Fibroblast of pulmonary artery (primary cell): ENCODE data around the gene RIIAD1.
A peak's percentile ranks its signal among the peaks of the same experiment; 100 is the strongest.
"Not testable (repeated sequence)": the region's sequence is repeated elsewhere in the genome, so short reads cannot be mapped to it uniquely, and the experiment has no call there.

Source experiments
- DNase-seq: peaks from one replicate; pipeline ENCODE4 v3.0.0-alpha.2; 2010; ENCODE audit warnings: low read depth
- H3K4me3 ChIP-seq: replicated peaks from 2 replicates; pipeline ENCODE4 v1.5.1; 2011; ENCODE audit warnings: low read depth, mild to moderate bottlenecking, control low read depth, low read length, moderate library complexity
- TF ChIP-seq, protein P1 (sequence below): IDR thresholded peaks from 2 replicates; pipeline ENCODE4 v1.5.1; 2011; ENCODE audit warnings: mild to moderate bottlenecking, control low read depth, low read length, inconsistent platforms; ENCODE audit errors: missing control alignments

Gene RIIAD1

DNA sequence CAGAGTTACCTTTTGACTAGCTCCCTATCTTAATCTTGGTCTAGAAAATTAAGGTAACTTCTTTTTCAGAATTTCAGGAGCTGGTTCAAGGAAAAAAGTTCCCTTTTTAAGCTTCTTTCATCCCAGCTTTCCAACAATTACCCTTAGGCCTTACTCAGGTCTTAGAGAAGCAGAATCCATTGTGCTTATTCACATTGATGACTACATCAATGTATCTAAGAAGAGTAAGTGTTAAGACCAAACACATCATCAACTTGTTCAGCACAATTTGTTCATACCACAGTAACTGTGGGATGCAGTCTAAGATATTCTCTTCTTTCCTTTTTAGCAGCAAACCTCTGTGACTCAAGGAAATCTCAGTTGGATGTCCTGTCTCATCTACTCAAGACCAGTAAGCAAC is 37.9 kb downstream of the RIIAD1 start:
- TF ChIP-seq, protein P1, sequence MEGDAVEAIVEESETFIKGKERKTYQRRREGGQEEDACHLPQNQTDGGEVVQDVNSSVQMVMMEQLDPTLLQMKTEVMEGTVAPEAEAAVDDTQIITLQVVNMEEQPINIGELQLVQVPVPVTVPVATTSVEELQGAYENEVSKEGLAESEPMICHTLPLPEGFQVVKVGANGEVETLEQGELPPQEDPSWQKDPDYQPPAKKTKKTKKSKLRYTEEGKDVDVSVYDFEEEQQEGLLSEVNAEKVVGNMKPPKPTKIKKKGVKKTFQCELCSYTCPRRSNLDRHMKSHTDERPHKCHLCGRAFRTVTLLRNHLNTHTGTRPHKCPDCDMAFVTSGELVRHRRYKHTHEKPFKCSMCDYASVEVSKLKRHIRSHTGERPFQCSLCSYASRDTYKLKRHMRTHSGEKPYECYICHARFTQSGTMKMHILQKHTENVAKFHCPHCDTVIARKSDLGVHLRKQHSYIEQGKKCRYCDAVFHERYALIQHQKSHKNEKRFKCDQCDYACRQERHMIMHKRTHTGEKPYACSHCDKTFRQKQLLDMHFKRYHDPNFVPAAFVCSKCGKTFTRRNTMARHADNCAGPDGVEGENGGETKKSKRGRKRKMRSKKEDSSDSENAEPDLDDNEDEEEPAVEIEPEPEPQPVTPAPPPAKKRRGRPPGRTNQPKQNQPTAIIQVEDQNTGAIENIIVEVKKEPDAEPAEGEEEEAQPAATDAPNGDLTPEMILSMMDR: no peak
- DNase-seq: no peak
- H3K4me3 ChIP-seq: no peak overlapping the region

DNA sequence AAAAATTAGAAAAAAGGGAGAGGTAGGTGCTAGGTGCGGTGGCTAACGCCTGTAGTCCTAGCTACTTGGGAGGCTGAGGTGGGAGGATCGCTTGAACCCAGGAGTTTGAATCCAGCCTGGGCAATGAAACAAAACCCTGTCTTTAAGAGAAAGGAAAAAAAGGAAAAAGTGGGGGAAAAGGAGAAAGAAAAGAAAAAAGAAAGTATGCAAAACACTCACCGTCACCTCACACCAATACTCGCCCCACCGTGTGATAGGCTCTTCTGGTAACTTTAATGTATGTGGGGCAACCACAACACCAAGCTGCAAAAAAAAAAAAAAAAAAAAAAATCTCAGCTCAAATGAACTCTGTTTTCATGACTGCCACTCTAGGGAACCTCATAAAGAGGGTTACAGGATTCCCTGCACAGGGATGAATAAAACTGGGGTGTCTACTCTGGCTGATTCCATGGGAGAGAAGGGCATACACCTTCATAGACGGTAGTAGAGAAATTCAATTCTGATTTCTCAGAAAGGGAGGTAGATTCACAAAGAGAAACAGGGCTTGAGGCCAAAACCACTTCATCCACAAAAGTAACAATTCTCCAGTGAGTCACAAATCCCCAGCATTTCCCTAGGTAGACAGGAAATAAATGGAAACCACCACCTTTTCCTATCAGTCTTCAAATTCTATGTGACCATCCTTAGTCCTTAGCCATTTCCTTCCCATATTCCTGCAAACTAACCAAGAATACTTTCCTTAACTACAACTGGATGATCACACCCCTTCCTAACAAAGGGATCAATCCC is 39.5 kb downstream of the RIIAD1 start:
- no peak for DNase-seq
- TF ChIP-seq, protein P1: no peak
- no peak overlapping the region for H3K4me3 ChIP-seq

DNA sequence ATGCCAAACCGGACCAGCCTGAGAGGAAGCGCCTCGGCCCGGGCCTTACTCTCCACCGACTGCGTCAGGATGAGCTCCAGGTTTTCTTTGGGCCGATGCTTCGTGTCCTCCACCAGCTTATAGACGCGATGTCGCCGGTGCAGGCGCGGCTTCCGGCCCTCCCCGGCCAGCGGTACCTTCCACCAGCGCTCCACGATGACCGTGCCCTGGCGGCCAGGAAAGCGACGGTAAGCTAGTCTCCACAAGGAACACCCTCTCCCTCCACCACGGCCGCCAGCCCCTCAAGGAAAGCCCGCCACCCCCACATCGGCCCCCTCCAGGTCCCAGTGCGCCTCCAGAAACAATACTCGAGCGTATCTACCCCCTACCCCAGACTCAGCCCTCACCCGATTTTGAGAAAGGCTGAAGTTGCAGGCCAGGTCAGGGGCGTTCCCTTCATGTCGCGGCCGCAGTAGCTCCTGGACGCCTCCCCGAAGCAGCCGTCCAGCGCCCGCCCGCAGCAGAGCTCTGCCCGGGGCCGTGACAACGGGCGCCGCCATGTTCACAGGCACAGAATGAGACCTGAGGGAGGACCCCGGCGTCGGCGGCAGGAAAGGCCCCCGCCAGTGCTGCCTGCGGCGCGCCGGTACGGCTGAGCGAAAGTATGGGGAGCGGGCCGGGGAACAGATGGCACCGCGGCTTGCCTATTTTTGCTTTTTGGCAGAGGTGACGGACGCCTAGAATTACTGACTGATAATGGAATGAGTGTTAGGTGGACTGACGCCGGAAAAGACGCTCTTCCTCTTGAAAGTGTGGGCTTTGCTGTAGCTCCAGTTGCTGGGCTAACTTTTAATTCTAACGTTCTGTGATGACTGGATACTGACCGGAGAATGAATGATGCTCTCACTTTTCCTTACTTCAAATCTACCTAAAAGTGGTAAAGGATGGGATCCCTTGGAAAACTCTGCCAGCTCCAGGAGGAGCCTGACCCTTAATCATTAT is 41.9 kb downstream of the RIIAD1 start, which contains the start of gene MRPL9:
TSS of gene MRPL9 (minus strand) at position 556 of the 981 bp plus-strand sequence. CDS start at position 539, 17 bp downstream.
- H3K4me3 ChIP-seq: peak within 1 kb of the TSS; percentile 82
- TF ChIP-seq, protein P1: no peak
- DNase-seq: peak; percentile 77

DNA sequence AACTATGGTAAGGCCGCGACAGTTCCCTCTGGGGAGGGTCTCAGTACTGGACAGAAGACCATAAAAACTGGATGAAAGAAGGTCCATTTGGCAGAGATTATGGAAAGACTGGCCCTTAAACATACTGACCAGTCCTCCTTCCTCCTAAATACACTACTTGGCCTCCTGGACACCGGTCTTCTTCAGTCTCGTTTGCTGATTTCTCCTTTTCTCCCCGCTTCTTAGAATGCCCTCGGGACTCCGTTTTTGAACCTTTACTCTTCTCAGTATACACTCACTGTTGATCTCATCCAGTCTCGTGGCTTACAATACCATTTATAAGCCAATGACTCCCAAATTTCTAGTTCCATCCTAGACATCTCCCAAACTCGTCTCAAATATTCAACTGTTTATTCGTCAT is 42.7 kb downstream of the RIIAD1 start:
- TF ChIP-seq, protein P1: no peak
- peak overlapping the region; percentile 82 for H3K4me3 ChIP-seq
- no peak for DNase-seq

DNA sequence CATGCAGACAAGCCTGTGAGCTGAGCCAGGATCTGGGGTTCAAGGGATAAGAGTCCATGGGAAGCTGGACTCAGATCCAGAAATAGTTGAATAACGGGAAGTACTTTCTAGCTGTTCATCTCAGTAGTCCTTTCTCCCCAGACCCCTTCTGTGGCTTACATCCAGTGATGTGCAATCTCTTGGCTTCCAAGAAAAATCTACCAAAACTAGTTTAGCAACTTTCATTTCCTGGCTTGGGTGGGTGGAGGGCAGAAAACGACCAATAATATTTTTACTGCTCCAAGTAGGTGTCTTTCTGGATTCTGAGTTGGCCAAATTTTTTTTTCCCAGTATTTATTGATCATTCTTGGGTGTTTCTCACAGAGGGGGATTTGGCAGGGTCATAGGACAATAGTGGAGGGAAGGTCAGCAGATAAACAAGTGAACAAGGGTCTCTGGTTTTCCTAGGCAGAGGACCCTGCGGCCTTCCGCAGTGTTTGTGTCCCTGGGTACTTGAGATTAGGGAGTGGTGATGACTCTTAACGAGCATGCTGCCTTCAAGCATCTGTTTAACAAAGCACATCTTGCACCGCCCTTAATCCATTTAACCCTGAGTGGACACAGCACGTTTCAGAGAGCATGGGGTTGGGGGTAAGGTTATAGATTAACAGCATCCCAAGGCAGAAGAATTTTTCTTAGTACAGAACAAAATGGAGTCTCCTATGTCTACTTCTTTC is 47.2 kb downstream of the RIIAD1 start:
- not testable (repeated sequence) for H3K4me3 ChIP-seq, DNase-seq

DNA sequence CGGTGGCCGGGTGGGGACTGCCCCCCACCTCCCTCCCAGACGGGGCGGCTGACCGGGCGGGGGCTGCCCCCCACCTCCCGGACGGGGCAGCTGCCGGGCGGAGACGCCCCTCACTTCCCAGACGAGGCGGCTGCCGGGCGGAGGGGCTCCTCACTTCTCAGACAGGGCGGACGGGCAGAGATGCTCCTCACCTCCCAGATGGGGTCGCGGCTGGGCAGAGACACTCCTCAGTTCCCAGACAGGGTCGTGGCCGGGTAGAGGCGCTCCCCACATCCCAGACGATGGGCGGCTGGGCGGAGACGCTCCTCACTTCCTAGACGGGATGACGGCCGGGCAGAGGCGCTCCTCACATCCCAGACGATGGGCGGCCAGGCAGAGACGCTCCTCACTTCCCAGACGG is 47.9 kb downstream of the RIIAD1 start:
- not testable (repeated sequence) for DNase-seq, H3K4me3 ChIP-seq

DNA sequence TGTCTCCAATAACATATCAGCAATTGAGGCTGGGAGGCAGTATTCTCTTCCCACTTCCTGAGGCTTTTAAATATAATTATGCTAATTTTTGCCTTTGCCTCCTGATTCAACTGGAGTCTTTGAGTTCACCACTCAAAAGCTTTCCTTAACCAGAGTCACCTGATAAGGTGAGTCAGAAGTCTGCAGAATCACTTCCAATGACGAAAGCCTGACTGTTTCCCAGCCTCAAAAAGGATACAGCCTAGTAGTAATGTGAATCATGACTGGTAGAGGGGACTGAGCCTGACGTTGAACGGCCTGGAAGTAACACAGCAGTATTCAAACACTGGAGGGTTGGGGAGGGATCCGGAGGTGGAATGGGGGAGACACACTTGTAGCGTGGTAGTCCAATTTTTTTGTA is 52.4 kb downstream of the RIIAD1 start:
- TF ChIP-seq, protein P1: no peak
- H3K4me3 ChIP-seq: no peak overlapping the region
- DNase-seq: peak; percentile 47
